KG1 (cell line): Measurements from ENCODE around the gene ALKBH2.
"Not testable (repeated sequence)": the region's sequence is repeated elsewhere in the genome, so short reads cannot be mapped to it uniquely, and the experiment has no call there.

Experiments used
- DNase-seq: peaks from one replicate; lab custom pipeline; 2025; lab: John Stamatoyannopoulos, UW

The ALKBH2 gene

GRCh38 chr12:109069307-109070271, 23.7 kb downstream of the ALKBH2 start:
- no peak for DNase-seq

GRCh38 chr12:109065853-109066193, 27.4 kb downstream of the ALKBH2 start:
- no peak for DNase-seq

- no peak for DNase-seq
Observed at GRCh38 chr12:109065154-109065852, 28.0 kb downstream of the ALKBH2 start.

DNA sequence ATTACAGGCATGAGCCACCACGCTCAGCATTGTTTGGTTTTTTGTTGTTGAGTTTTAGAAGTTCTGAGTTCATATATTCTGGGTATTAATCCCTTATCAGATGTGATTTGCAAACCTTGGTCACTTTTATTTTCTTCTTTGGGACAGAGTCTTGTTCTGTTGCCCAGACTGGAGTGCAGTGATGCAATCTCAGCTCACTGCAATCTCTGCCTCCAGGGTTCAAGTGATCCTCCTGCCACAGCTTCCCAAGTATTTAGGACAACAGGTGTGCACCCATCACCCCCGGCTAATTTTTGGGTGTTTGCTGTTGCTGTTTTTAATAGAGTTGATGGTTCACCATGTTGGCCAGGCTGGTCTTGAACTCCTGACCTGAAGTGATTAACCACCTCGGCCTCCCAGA, 29.1 kb downstream of the ALKBH2 start:
- DNase-seq: no peak

- DNase-seq: no peak
Observed at GRCh38 chr12:109058773-109059172, 34.5 kb downstream of the ALKBH2 start.

DNA sequence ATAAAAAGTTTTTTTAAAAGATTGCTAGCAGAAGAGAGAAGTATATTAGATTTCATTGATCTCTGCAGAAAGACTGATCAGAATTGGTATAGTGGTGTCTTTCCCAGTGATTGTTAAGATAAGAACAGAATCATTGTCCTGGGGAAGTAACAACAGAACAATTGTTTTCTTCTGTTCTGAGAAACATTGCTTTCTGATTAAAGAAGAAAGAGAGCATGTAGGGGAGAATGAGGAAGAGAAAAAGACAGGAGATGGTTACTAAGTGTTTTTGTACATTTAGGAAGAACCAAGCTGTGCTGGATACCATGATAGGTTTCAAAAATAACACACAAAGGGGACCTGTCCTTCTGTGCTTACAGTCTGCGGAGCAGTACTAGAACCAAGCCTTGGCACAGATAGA, 35.9 kb downstream of the ALKBH2 start:
- DNase-seq: no peak

GRCh38 chr12:109056891-109057290, 36.4 kb downstream of the ALKBH2 start:
- no peak for DNase-seq

DNA sequence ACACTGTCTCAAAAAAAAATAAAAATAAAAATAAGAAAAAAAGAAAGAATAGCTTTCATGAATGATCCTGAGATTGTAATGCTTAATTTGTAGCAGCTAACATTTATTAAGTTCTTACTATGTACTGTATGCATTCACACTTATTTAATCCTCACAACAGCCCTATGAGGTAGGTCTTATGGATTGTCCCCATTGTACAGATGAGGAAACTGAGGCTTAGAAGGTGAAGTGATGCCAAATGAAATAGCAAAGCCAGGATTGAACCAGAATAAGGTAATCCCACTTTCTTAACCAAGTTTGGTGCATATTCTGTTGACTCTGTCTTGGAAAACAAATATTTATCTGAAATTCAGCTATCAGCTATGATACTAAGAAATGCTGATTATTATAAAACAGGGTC, 38.8 kb downstream of the ALKBH2 start:
- no peak for DNase-seq

DNA sequence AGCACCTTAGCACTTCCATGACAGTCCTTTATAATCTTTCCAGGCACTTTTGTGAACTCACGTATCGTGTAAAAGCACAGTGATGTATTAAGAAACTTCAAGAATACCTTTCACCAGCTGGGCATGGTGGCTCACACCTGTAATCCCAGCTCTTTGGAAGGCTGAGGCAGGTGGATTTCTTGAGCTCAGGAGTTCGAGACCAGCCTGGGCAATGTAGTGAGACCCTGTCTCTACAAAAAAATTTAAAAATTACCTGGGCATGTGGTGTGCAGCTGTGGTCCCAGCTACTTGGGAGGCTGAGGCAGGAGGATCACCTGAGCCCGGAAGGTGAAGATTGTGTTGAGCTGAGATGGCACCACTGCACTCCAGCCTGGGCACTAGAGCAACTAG, 39.2 kb downstream of the ALKBH2 start:
- not testable (repeated sequence) for DNase-seq

GRCh38 chr12:109053382-109054123, 39.7 kb downstream of the ALKBH2 start:
- DNase-seq: peak; percentile 13

GRCh38 chr12:109052414-109053323, 40.6 kb downstream of the ALKBH2 start, which contains the start of gene USP30:
Gene USP30, plus strand, starts transcription at chr12:109052576. Its CDS starts 103 bp downstream, at chr12:109052679.
- DNase-seq: peak; percentile 51

- no peak for DNase-seq
Observed at GRCh38 chr12:109052097-109052413, 41.2 kb downstream of the ALKBH2 start.

- DNase-seq: not testable (repeated sequence)
Observed at GRCh38 chr12:109049794-109050193, 43.5 kb downstream of the ALKBH2 start.

DNA sequence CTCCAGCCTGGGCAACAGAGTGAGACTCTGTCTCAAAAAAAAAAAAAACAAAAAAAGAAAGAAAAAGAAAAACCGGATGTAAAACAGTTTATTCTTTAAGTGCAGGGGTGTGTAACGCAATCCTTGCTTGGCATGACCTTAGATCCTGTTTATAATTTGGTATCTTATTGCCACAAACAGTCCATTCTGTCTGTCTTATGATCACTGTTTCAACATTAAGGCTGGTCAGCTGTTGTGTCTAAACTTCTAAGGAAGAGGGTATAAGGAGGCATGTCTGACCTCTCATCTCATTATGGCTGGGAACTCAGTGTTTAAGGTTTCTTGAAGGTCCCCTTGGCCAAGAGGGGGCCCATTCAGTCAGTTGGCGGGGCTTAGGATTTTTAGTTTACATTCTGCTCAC, 44.6 kb downstream of the ALKBH2 start:
- not testable (repeated sequence) for DNase-seq

- DNase-seq: no peak
Observed at GRCh38 chr12:109047081-109047805, 46.0 kb downstream of the ALKBH2 start.

GRCh38 chr12:109044241-109044640, 49.0 kb downstream of the ALKBH2 start:
- no peak for DNase-seq
